Suprapubic skin (tissue), 4 donors: ENCODE data around the gene USP36. TPM values are rescaled to one million over a fixed set of nuclear protein-coding genes. Genes with fewer than 3 reads are reported as not detected.
A peak's percentile ranks its signal among the peaks of the same experiment; 100 is the strongest.
"Not testable (repeated sequence)": the region's sequence is repeated elsewhere in the genome, so short reads cannot be mapped to it uniquely, and the experiment has no call there.

Source experiments
- DNase-seq, 2 donors: peaks; one replicate each; pipeline ENCODE4 v3.0.0-alpha.2; 2019; ENCODE audit warnings: low spot score in 2 of 2
- H3K27ac ChIP-seq: fragments of 200-600 bp; sonication (generic); one replicate; pipeline ENCODE4 v1.5.1; 2019
- H3K27me3 ChIP-seq: fragments of 200-600 bp; sonication (generic); one replicate; pipeline ENCODE4 v1.5.1; 2019
- H3K36me3 ChIP-seq: fragments of 200-600 bp; sonication (generic); one replicate; pipeline ENCODE4 v1.5.1; 2019
- H3K4me1 ChIP-seq: fragments of 200-600 bp; sonication (generic); one replicate; pipeline ENCODE4 v1.5.1; 2019
- H3K4me3 ChIP-seq: fragments of 200-600 bp; sonication (generic); one replicate; pipeline ENCODE4 v1.5.1; 2019; ENCODE audit warnings: mild to moderate bottlenecking
- H3K9me3 ChIP-seq: fragments of 200-600 bp; sonication (generic); one replicate; pipeline ENCODE4 v1.5.1; 2019
- EP300 ChIP-seq: sonication (generic); formaldehyde crosslinking; IDR thresholded peaks from one replicate; pipeline ENCODE4 v1.6.1; 2017; ENCODE audit warnings: antibody characterized with exemption
- POLR2A ChIP-seq, 2 donors: fragments of 450-650 bp; IDR thresholded peaks; one replicate each; pipeline ENCODE4 v1.6.1; 2017; ENCODE audit warnings: antibody characterized with exemption in 2 of 2, mild to moderate bottlenecking in 2 of 2, moderate library complexity in 2 of 2
- POLR2AphosphoS5 ChIP-seq, 3 donors: sonication (generic); formaldehyde crosslinking; IDR thresholded peaks; one replicate each; pipeline ENCODE4 v1.6.1; 2017; ENCODE audit warnings: antibody characterized with exemption in 3 of 3
- WGBS: methylation state at CpG from one replicate; pipeline ENCODE4 v1.1.5; 2018; 5-methylcytosine and 5-hydroxymethylcytosine counted together
- total RNA-seq, 4 donors: library from RNA; depleted of rRNA; stranded (reverse); fragments of >200 nt; gene quantifications; one replicate each; pipeline ENCODE4 v1.1.0, GENCODE V29; 2016
- TF ChIP-seq, protein P1 (sequence below), 2 donors: fragments of 200-600 bp in 1 of 2; fragments of 450-650 bp in 1 of 2; sonication (generic) in 1 of 2; IDR thresholded peaks; one replicate each; pipeline ENCODE4 v1.5.1; 2016 to 2019; ENCODE audit warnings: antibody characterized with exemption in 2 of 2, mild to moderate bottlenecking in 1 of 2, moderate library complexity in 1 of 2

USP36 gene
- 100 to 1,000 TPM in 1 of 4 donors, 10 to 100 TPM in 3; 60.1 to 118 (median 74.4) TPM for total RNA-seq

DNA sequence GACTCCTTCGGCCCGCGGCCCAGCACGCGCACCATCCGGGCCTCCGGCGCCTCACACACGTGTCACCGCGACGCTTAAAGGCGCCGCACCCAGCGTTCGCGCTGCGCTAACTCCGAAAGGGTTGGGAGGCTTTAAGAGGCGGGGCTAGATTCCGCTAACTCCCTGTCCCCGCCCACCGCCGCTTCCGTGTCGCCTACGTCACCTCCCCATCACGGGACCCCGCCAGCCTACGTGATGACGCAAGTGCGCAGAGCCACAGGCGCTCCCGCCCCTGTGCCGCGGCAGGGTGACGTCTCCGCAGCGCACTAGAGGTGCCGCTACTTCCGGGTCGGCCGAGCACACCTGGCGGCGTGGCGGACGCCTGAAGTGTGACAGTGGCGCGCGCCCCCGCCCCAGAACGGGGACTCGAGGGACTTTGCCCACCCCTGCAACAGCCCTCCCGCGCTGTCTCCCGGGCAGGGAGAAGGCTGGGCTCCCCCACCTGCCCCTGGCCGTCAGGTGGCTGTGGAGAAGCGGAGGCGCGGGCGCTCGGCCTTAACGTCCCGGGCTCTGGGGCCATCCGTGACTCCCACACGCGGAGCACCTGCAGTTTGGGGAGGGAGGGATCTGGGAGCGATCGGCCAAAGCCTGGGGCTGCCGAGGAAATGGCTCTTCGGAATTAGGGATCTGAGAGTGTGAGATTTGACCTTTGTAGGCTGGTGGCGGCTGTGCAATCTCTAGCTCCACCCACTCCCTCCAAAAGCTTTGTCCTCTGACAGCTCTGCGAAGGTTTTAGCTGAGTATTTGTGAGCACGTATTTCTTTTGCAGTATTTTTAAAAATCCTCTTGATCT, at the start of gene USP36:
Gene USP36, minus strand, starts transcription at position 35 of the 832 bp plus-strand sequence. CDS start 4,451 bp downstream, outside the sequence.
- TF ChIP-seq POLR2AphosphoS5 (IDR thresholded peaks at IDR 0.05) (peak; percentile 74 to 99 (median 88)), POLR2A (IDR thresholded peaks at IDR 0.05) (peak; percentile 72 to 85), EP300 (peak; percentile 96)
- TF ChIP-seq, protein P1, sequence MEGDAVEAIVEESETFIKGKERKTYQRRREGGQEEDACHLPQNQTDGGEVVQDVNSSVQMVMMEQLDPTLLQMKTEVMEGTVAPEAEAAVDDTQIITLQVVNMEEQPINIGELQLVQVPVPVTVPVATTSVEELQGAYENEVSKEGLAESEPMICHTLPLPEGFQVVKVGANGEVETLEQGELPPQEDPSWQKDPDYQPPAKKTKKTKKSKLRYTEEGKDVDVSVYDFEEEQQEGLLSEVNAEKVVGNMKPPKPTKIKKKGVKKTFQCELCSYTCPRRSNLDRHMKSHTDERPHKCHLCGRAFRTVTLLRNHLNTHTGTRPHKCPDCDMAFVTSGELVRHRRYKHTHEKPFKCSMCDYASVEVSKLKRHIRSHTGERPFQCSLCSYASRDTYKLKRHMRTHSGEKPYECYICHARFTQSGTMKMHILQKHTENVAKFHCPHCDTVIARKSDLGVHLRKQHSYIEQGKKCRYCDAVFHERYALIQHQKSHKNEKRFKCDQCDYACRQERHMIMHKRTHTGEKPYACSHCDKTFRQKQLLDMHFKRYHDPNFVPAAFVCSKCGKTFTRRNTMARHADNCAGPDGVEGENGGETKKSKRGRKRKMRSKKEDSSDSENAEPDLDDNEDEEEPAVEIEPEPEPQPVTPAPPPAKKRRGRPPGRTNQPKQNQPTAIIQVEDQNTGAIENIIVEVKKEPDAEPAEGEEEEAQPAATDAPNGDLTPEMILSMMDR (IDR thresholded peaks at IDR 0.05), result peak in 1 of 2 donors; percentile 9
- DNase-seq, result peak; percentile 100
- Histone ChIP-seq H3K4me3 (peak within 1 kb of the TSS; percentile 81), H3K27ac (peak within 1 kb of the TSS; percentile 98), H3K9me3 (no peaks in the 10 kb centered on the region), H3K4me1 (peaks cover 34% of the 10 kb centered on the region), H3K36me3 (peaks cover 19% of the 10 kb centered on the region), H3K27me3 (no peaks in the 10 kb centered on the region)
- 0% methylated on average over 25 of the region's 74 CpGs for WGBS

DNA sequence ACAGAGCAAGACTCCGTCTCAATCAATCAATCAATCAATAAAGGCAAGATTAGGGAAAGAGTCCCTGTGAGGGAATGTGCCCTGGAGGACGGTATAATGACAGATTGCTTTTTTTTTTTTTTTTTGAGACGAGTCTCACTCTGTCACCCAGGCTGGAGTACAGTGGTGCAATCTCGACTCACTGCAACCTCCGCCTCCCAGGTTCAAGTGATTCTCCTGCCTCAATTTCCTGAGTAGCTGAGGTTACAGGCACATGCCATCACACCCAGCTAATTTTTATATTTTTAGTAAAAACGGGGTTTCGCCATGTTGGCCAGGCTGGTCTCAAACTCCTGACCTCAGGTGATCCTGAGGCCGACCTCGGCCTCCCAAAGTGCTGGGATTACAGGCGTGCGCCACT, 49.5 kb upstream of the USP36 start:
- H3K4me3 ChIP-seq, H3K9me3 ChIP-seq, H3K36me3 ChIP-seq, H3K27me3 ChIP-seq, DNase-seq: not testable (repeated sequence)
- 83% methylated on average over 11 of the region's 11 CpGs for WGBS
- Histone ChIP-seq H3K27ac (peak overlapping the region; percentile 64), H3K4me1 (peaks cover 57% of the 10 kb centered on the region)

DNA sequence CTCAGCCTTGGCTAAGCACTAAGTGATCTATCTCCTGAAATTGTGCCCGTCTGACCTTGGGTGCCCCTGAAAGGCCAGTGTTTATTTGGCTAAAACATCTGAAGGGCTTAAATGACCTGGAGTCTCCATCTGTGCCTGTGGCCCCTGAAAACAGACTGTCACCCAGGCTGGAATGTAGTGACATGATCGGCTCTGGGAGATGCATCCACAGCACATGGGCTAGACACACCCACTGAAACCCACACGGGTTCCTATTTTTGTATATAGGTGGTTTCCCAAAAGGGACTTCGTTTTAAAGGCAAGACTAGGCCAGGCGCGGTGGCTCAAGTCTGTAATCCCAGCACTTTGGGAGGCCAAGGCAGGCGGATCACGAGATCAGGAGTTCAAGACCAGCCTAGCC, 48.9 kb upstream of the USP36 start:
- TF ChIP-seq POLR2A (IDR thresholded peaks at IDR 0.05), result no peak
- TF ChIP-seq EP300, result no peak
- TF ChIP-seq, protein P1 (IDR thresholded peaks at IDR 0.05), result no peak
- TF ChIP-seq POLR2AphosphoS5 (IDR thresholded peaks at IDR 0.05), result no peak
- no peaks in the 10 kb centered on the region for H3K27me3 ChIP-seq
- H3K4me3 ChIP-seq, result no peak overlapping the region
- 76% methylated on average over 8 of the region's 8 CpGs for WGBS
- H3K27ac ChIP-seq, result peak overlapping the region; percentile 64
- no peak for DNase-seq
- peaks cover 63% of the 10 kb centered on the region for H3K4me1 ChIP-seq
- peaks cover 6% of the 10 kb centered on the region for H3K36me3 ChIP-seq
- H3K9me3 ChIP-seq, result no peaks in the 10 kb centered on the region

DNA sequence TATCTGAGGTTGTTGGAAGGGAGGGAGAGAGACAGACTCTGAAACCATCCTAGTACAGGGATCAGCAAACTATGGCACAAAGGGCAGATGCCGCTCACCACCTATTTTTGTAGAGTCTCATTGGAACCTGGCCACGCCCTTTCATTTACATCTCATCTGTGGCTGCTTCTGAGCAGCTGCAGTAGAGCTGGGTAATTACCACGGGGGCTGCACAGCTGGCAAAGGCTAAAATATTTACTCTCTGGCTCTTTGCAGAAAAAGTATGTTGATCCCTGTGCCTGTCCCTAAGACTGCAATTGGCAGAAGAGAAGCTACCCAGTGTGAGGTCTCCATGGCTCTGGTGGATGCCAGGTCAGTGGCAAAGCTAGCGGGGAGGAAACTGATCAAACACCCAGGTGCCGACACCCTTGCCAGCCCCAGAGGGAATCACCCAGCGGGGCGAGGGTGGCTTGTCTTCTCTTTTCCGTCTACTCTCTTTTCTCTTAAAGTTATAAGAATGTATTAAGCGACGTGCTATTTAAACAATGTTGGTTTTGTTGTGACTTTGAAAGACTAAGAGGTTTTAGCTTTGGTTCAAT, 48.4 kb upstream of the USP36 start:
- peaks cover 6% of the 10 kb centered on the region for H3K36me3 ChIP-seq
- H3K9me3 ChIP-seq, result no peaks in the 10 kb centered on the region
- TF ChIP-seq, protein P1 (IDR thresholded peaks at IDR 0.05), result no peak
- no peak for TF ChIP-seq POLR2A (IDR thresholded peaks at IDR 0.05)
- TF ChIP-seq POLR2AphosphoS5 (IDR thresholded peaks at IDR 0.05), result no peak
- TF ChIP-seq EP300, result no peak
- peaks cover 68% of the 10 kb centered on the region for H3K4me1 ChIP-seq
- H3K27ac ChIP-seq, result no peak overlapping the region
- no peaks in the 10 kb centered on the region for H3K27me3 ChIP-seq
- no peak overlapping the region for H3K4me3 ChIP-seq
- 69% methylated on average over 10 of the region's 10 CpGs for WGBS
- no peak for DNase-seq

DNA sequence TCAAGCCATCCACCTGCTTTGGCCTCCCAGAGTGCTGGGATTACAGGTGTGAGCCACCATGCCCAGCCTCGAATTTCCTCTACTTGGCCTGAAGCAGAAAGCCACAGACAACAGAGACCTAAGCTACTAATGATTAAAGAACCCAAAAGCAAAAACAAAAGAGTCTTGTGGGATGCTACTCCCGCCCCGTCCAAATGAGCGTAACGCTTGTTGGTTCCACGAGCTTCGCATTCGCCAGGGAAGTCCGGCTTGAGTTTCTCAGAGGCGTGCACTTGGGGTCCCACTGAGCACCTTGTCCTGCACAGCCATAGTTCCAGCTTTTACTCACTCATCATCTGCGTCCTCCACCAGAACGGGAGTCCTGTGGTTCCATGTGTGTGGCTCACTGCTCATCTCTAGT, 46.3 kb upstream of the USP36 start:
- DNase-seq, result no peak
- H3K27ac ChIP-seq, result no peak overlapping the region
- H3K36me3 ChIP-seq, result no peaks in the 10 kb centered on the region
- TF ChIP-seq POLR2A (IDR thresholded peaks at IDR 0.05) (no peak), POLR2AphosphoS5 (IDR thresholded peaks at IDR 0.05) (no peak)
- whole genome bisulfite sequencing, result 90% methylated on average over 12 of the region's 12 CpGs
- no peak overlapping the region for H3K4me3 ChIP-seq
- H3K27me3 ChIP-seq, result no peaks in the 10 kb centered on the region
- H3K4me1 ChIP-seq, result peaks cover 69% of the 10 kb centered on the region
- no peaks in the 10 kb centered on the region for H3K9me3 ChIP-seq

DNA sequence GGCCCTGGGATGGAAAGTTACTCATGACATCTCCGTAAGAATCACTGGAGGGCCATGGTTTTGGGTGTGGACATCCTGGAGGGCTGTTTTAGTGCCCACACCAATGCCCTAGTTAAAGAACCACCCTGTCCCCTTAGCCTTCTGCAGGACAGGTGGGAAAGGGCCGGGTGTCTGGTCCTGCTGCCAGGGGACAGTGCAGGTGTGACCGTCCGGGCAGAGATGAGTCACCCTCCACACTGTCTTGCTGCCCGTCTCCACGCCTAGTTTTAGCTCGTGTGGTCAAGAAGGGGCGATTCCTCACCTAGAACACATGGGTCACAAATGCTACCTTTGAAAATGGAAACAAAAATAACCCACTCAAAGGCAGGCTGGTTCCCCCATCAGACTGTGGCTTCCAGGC, 45.3 kb upstream of the USP36 start:
- no peak for DNase-seq
- peak overlapping the region; percentile 95 for H3K27ac ChIP-seq
- H3K4me1 ChIP-seq, result peaks cover 68% of the 10 kb centered on the region
- TF ChIP-seq POLR2A (IDR thresholded peaks at IDR 0.05), result no peak
- no peak for TF ChIP-seq EP300
- TF ChIP-seq, protein P1 (IDR thresholded peaks at IDR 0.05), result no peak
- no peak for TF ChIP-seq POLR2AphosphoS5 (IDR thresholded peaks at IDR 0.05)
- H3K9me3 ChIP-seq, result no peaks in the 10 kb centered on the region
- WGBS, result 80% methylated on average over 6 of the region's 8 CpGs
- no peaks in the 10 kb centered on the region for H3K27me3 ChIP-seq
- no peak overlapping the region for H3K4me3 ChIP-seq
- no peaks in the 10 kb centered on the region for H3K36me3 ChIP-seq
